Small intestine (tissue), 7 donors: ENCODE results near the gene GALNT11. TPM values are rescaled to one million over a fixed set of nuclear protein-coding genes. Genes with fewer than 3 reads are reported as not detected.
"Not testable (repeated sequence)": the region's sequence is repeated elsewhere in the genome, so short reads cannot be mapped to it uniquely, and the experiment has no call there.

Experiments used
- DNase-seq, 2 donors: peaks; one replicate each; pipeline versions ENCODE4 v3.0.0 to v3.0.0-alpha.2; 2013
- FAIRE-seq: peaks from 2 replicates; lab custom pipeline; 2012; peaks lifted over from hg19 to GRCh38; lab: Jason Lieb, UNC
- H3K27ac ChIP-seq, 3 donors: one replicate each; pipeline ENCODE4 v1.5.1; 2013; ENCODE audit warnings: low read length in 2 of 3, mild to moderate bottlenecking in 2 of 3, control low read depth in 1 of 3, inconsistent platforms in 1 of 3, low read depth in 1 of 3, moderate library complexity in 1 of 3
- H3K27me3 ChIP-seq, 3 donors: one replicate each; pipeline ENCODE4 v1.6.1; 2013; ENCODE audit warnings: low read length in 3 of 3, inconsistent platforms in 1 of 3; ENCODE audit not compliant: control insufficient read depth in 3 of 3, insufficient read depth in 3 of 3
- H3K36me3 ChIP-seq, 3 donors: one replicate each; pipeline ENCODE4 v1.6.1; 2013; ENCODE audit warnings: low read length in 3 of 3, inconsistent platforms in 1 of 3, low read depth in 1 of 3, mild to moderate bottlenecking in 1 of 3, moderate library complexity in 1 of 3; ENCODE audit not compliant: control insufficient read depth in 3 of 3, insufficient read depth in 2 of 3
- H3K4me1 ChIP-seq, 3 donors: one replicate each; pipeline ENCODE4 v1.6.1; 2013; ENCODE audit warnings: low read length in 2 of 3, inconsistent platforms in 1 of 3, low read depth in 1 of 3, mild to moderate bottlenecking in 1 of 3, moderate library complexity in 1 of 3; ENCODE audit not compliant: control insufficient read depth in 3 of 3, insufficient read depth in 2 of 3
- H3K4me3 ChIP-seq, 3 donors: one replicate each; pipeline ENCODE4 v1.5.1; 2013; ENCODE audit warnings: low read length in 3 of 3, control low read depth in 1 of 3, inconsistent platforms in 1 of 3, low read depth in 1 of 3, mild to moderate bottlenecking in 1 of 3, moderate library complexity in 1 of 3
- H3K9me3 ChIP-seq, 2 donors: one replicate each; pipeline ENCODE4 v1.6.1; 2013; ENCODE audit warnings: low read depth in 1 of 2, low read length in 1 of 2; ENCODE audit not compliant: control insufficient read depth in 2 of 2, insufficient read depth in 1 of 2
- WGBS, 3 donors: extraction: QIAGEN DNeasy Blood & Tissue Kit; methylation state at CpG; one replicate each; pipeline ENCODE4 v1.1.7; 2013; 5-methylcytosine and 5-hydroxymethylcytosine counted together
- polyA plus RNA-seq, 4 donors: library from polyadenylated mRNA; stranded (reverse) in 3 of 4; unstranded in 1 of 4; fragments of 200-250 nt in 3 of 4; fragments of 120-200 nt in 1 of 4; gene quantifications; one replicate each; pipeline versions ENCODE4 v1.2.1 to v1.2.3, GENCODE V29; 2013
- donor health status: healthy with polysubstance abuse.
- donor health status: control.
- donor health status: control.
- donor health status: Bipolar disorder and iron deficiency.
- donor health status: healthy.

The GALNT11 gene
- polyA plus RNA-seq, 4 donors = 8.1 to 39.7 (median 17.6) TPM

DNA sequence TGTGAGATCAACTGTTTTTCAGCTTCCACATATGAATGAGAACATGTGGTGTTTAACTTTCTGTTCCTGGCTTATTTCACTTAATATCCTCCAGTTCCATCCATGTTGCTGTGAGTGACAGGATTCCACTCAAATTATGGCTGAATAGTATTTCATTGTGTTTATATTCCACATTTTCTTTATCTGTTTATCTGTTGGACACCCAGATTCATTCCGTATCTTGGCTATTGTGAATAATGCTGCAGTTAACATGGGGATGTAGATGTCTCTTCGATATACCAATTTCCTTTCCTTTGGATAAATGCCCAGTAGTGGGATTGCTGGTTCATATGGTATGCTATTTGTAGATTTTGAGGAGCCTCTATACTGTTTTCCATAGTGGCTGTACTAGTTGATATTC, 47.9 kb downstream of the GALNT11 start:
- no peak for FAIRE-seq
- DNase-seq = no peak
- whole genome bisulfite sequencing, 3 donors = 88 to 97% (median 96%) methylated on average over 2 of the region's 2 CpGs
- peaks cover 0 to 12% of the 10 kb centered on the region in 2 donors for H3K9me3 ChIP-seq
- no peak overlapping the region for H3K27ac ChIP-seq
- H3K36me3 ChIP-seq = no peaks in the 10 kb centered on the region
- H3K4me3 ChIP-seq = no peak overlapping the region
- H3K4me1 ChIP-seq = no peaks in the 10 kb centered on the region
- H3K27me3 ChIP-seq = no peaks in the 10 kb centered on the region

- H3K36me3 ChIP-seq = no peaks in the 10 kb centered on the region
- H3K4me3 ChIP-seq = no peak overlapping the region
- 54 to 81% (median 76%) methylated on average over 2 of the region's 2 CpGs for WGBS, 3 donors
- DNase-seq = no peak
- FAIRE-seq = no peak
- no peaks in the 10 kb centered on the region for H3K4me1 ChIP-seq
- H3K27me3 ChIP-seq = no peaks in the 10 kb centered on the region
- H3K9me3 ChIP-seq = peaks cover 0 to 12% of the 10 kb centered on the region in 2 donors
- no peak overlapping the region for H3K27ac ChIP-seq
Observed at GRCh38 chr7:152074673-152075072, 49.2 kb downstream of the GALNT11 start.

GRCh38 chr7:152075379-152075778, 49.9 kb downstream of the GALNT11 start:
- not testable (repeated sequence) for FAIRE-seq, H3K36me3 ChIP-seq, DNase-seq, H3K9me3 ChIP-seq, H3K4me3 ChIP-seq, H3K4me1 ChIP-seq, H3K27ac ChIP-seq, H3K27me3 ChIP-seq
- 88 to 91% (median 90%) methylated on average over 14 of the region's 14 CpGs for WGBS, 3 donors

DNA sequence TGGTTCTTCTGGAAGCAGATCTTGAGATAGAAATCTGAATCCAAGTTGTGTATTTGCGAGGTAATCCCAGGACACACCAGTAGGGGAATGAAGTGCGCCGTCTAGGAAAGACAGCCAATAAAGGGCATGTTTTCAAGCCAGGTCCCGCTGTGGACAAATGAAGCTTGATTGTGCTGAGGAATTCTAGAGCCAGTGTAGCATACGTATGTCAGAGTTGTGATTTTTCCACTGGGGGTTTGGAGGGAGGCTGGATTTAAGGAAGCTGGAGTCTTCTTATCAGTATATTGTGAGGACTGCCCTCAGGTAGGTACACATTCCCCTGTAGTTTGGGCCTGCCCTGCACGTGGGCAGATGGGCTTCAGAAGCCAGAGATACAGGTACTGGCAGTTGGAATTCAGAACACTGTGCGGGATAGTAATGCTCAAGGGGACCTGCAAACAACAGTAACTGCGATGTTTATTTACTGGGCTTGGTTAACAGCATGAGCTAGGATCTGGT, 50.9 kb downstream of the GALNT11 start:
- Histone ChIP-seq H3K27ac (no peak overlapping the region), H3K36me3 (no peaks in the 10 kb centered on the region), H3K9me3 (no peaks in the 10 kb centered on the region), H3K4me1 (peaks cover 0 to 4% (median 0%) of the 10 kb centered on the region in 3 donors), H3K27me3 (no peaks in the 10 kb centered on the region), H3K4me3 (no peak overlapping the region)
- 53 to 71% (median 67%) methylated on average over 8 of the region's 8 CpGs for WGBS, 3 donors
- no peak for FAIRE-seq
- DNase-seq = peak; percentile 25 to 49

GRCh38 chr7:152076940-152077933, 51.8 kb downstream of the GALNT11 start:
- Histone ChIP-seq H3K9me3 (no peaks in the 10 kb centered on the region), H3K36me3 (no peaks in the 10 kb centered on the region), H3K27ac (no peak overlapping the region), H3K27me3 (no peaks in the 10 kb centered on the region), H3K4me1 (peaks cover 0 to 4% (median 0%) of the 10 kb centered on the region in 3 donors), H3K4me3 (no peak overlapping the region)
- WGBS, 3 donors = 86 to 93% (median 90%) methylated on average over 8 of the region's 8 CpGs
- DNase-seq (no peak), FAIRE-seq (no peak)

DNA sequence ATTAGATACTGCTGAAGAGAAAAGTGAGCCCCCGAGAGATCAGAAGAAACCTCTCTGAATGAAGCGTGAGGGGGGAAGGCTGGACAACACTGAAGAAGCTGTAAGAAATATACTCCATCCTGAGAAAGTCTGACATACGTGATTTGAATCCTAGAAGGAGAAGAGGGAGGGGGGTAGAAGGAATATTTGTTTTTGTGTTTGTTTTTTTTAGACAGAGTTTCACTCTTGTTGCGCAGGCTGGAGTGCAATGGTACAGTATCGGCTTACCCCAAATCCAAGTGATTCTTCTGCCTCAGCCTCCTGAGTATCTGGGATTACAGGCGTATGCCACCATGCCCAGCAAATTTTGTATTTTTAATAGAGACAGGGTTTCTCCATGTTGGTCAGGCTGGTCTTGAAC, 52.6 kb downstream of the GALNT11 start:
- Histone ChIP-seq H3K27ac (no peak overlapping the region), H3K27me3 (no peaks in the 10 kb centered on the region), H3K4me1 (peaks cover 0 to 4% (median 0%) of the 10 kb centered on the region in 3 donors), H3K4me3 (no peak overlapping the region), H3K36me3 (no peaks in the 10 kb centered on the region), H3K9me3 (no peaks in the 10 kb centered on the region)
- no peak for FAIRE-seq
- 79 to 88% (median 87%) methylated on average over 6 of the region's 6 CpGs for WGBS, 3 donors
- no peak for DNase-seq

GRCh38 chr7:152078786-152079185, 53.3 kb downstream of the GALNT11 start:
- Histone ChIP-seq H3K9me3 (no peaks in the 10 kb centered on the region), H3K27ac (no peak overlapping the region), H3K4me1 (peaks cover 0 to 4% (median 0%) of the 10 kb centered on the region in 3 donors), H3K27me3 (no peaks in the 10 kb centered on the region), H3K4me3 (no peak overlapping the region), H3K36me3 (no peaks in the 10 kb centered on the region)
- no peak for DNase-seq
- FAIRE-seq = no peak
- 86 to 95% (median 87%) methylated on average over 3 of the region's 3 CpGs for WGBS, 3 donors

DNA sequence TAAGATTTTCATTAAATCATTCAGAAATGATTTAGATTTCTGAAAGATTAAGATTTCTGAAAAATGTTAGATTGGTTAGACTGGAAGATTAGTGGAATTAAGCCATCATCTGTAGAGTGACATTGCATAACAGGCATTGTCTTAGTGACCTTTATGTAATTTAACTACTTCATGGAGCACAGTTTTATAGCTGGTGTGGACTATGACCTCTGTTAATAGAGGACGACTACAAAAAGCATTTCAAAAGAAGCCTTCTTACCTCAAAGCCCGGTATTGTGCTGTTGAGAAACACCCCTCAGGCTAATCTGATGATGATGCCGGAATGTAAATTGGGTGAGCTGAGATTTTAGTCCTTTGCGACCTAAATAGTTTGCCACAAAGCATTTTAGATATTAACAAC, 55.6 kb downstream of the GALNT11 start:
- no peaks in the 10 kb centered on the region for H3K9me3 ChIP-seq
- H3K27me3 ChIP-seq = no peaks in the 10 kb centered on the region
- no peak overlapping the region for H3K4me3 ChIP-seq
- WGBS, 3 donors = 16 to 65% (median 38%) methylated on average over 4 of the region's 4 CpGs
- H3K27ac ChIP-seq = no peak overlapping the region
- peaks cover 0 to 4% (median 0%) of the 10 kb centered on the region in 3 donors for H3K4me1 ChIP-seq
- FAIRE-seq = no peak
- peak; percentile 59 to 84 for DNase-seq
- H3K36me3 ChIP-seq = no peaks in the 10 kb centered on the region
